Stimulated activated effector memory CD8-positive, alpha-beta T cell treated with anti-CD3 and anti-CD28 coated beads, Interleukin-12 subunit alpha, Interleukin-12 subunit beta, amount 100 ng/mL, for 72 hours (primary cell): ENCODE results near the gene TMEM132D.
"Not testable (repeated sequence)": the region's sequence is repeated elsewhere in the genome, so short reads cannot be mapped to it uniquely, and the experiment has no call there.

ENCODE experiments used
- ATAC-seq: fragments of 150-1000 bp; cut with Tn5 transposase; 2 replicates; pipeline ENCODE4 v1.10.0; 2021
- DNase-seq, 2 donors: peaks; one replicate each; pipeline ENCODE4 v3.0.0; 2021 to 2022; ENCODE audit warnings: low spot score in 2 of 2
- H3K27ac Mint-ChIP-seq: one replicate; pipeline ENCODE4 v1.8.0; 2022; ENCODE audit warnings: mild to moderate bottlenecking, mixed read lengths
- H3K36me3 Mint-ChIP-seq: one replicate; pipeline ENCODE4 v1.8.0; 2022; ENCODE audit warnings: mild to moderate bottlenecking, mixed read lengths
- H3K4me1 Mint-ChIP-seq: one replicate; pipeline ENCODE4 v1.8.0; 2022; ENCODE audit warnings: mixed read lengths
- H3K4me3 Mint-ChIP-seq: one replicate; pipeline ENCODE4 v1.8.0; 2022; ENCODE audit warnings: mild to moderate bottlenecking, mixed read lengths
- H3K9me3 Mint-ChIP-seq: one replicate; pipeline ENCODE4 v1.8.0; 2022; ENCODE audit warnings: mixed read lengths

Gene TMEM132D

DNA sequence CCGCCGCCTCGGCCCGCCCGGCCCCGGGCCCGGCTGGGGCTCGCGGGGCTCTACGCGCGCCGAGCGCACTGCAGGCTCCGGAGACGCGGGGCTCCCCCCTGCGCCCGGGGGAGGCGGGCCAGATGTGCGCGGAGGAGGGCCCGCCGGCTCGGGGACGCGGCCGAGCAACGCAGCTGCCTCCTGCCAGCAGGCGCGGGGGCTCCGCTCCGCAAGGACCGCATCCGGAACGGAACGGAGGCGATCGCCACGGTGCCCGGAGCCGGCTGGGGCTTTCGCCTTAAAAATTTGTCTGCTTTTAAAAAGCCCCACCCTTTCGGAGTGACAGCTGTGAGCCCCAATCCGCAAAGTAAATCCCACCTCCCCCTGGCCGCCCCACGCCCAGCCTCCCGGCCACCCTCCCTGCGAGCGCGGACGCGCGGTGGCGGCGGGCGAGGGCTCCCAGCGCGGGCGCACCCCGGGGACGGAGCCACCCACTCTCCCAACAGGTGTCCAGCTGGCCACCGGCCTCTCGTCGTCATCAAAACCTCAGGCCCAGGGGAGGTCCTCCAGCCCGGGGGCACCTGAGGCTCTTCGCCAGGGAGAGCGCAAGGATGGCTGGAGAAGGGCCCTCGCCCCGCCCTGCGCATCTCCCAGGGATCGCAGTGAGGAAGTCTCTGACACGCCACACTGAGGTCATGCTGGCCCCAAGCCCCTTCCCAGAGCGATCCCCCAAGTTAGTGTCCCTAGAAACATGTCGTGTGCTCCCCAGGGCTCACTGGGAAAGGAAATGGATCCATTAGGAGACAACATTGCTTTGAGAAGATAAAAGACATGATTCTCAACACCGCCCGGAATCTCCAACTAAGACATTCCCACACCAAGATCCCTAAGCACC lies at the start of gene TMEM132D:
TSS of gene TMEM132D (minus strand) at position 70 of the 874 bp plus-strand sequence.
- Mint-ChIP-seq H3K36me3 (no peaks in the 10 kb centered on the region), H3K27ac (no peak within 1 kb of the TSS), H3K9me3 (no peaks in the 10 kb centered on the region), H3K4me3 (no peak within 1 kb of the TSS), H3K4me1 (no peaks in the 10 kb centered on the region)
- DNase-seq (no peak), ATAC-seq (no peak)

GRCh38 chr12:129949651-129950050 lies 45.8 kb upstream of the TMEM132D start:
- H3K4me1 Mint-ChIP-seq: no peaks in the 10 kb centered on the region
- no peak overlapping the region for H3K4me3 Mint-ChIP-seq
- H3K36me3 Mint-ChIP-seq: no peaks in the 10 kb centered on the region
- DNase-seq (no peak), ATAC-seq (no peak)
- peaks cover 7% of the 10 kb centered on the region for H3K9me3 Mint-ChIP-seq
- no peak overlapping the region for H3K27ac Mint-ChIP-seq

GRCh38 chr12:129941618-129942017 lies 37.8 kb upstream of the TMEM132D start:
- H3K36me3 Mint-ChIP-seq: no peaks in the 10 kb centered on the region

DNA sequence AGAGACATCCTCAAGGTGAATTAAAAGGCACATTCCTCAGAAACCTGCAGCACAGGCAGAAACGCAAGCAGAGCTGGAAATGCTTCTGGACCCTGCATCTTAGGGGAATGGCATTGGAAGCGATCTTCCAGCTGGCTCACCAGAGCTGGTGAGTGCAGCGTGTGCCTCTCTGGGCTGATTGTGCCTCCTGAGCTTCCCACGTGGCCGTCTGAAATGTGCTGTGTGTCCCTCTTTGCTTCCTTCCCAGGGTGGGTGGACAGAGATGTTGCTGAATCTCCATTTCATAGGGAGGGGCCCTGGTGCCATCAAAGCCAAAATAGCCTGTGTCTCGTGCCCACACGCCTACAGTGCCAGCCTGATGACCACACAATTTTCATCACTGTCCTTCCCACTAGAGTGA lies 34.3 kb upstream of the TMEM132D start:
- H3K27ac Mint-ChIP-seq: no peak overlapping the region
- peaks cover 3% of the 10 kb centered on the region for H3K9me3 Mint-ChIP-seq
- no peaks in the 10 kb centered on the region for H3K36me3 Mint-ChIP-seq
- no peak for DNase-seq
- no peak for ATAC-seq
- no peak overlapping the region for H3K4me3 Mint-ChIP-seq
- H3K4me1 Mint-ChIP-seq: no peaks in the 10 kb centered on the region

More at GRCh38 chr12:129941618-129942017, 37.8 kb upstream of the TMEM132D start:
- no peak overlapping the region for H3K4me3 Mint-ChIP-seq
- ATAC-seq (no peak), DNase-seq (no peak)
- no peaks in the 10 kb centered on the region for H3K4me1 Mint-ChIP-seq
- H3K9me3 Mint-ChIP-seq: peaks cover 6% of the 10 kb centered on the region
- no peak overlapping the region for H3K27ac Mint-ChIP-seq

GRCh38 chr12:129937426-129937825 lies 33.6 kb upstream of the TMEM132D start:
- H3K36me3 Mint-ChIP-seq: no peaks in the 10 kb centered on the region
- H3K9me3 Mint-ChIP-seq: peaks cover 3% of the 10 kb centered on the region
- ATAC-seq (no peak), DNase-seq (no peak)
- no peaks in the 10 kb centered on the region for H3K4me1 Mint-ChIP-seq
- no peak overlapping the region for H3K27ac Mint-ChIP-seq
- H3K4me3 Mint-ChIP-seq: no peak overlapping the region

GRCh38 chr12:129928643-129929042 lies 24.8 kb upstream of the TMEM132D start:
- Mint-ChIP-seq H3K4me3 (no peak overlapping the region), H3K27ac (no peak overlapping the region), H3K9me3 (peaks cover 13% of the 10 kb centered on the region), H3K4me1 (no peaks in the 10 kb centered on the region), H3K36me3 (no peaks in the 10 kb centered on the region)
- DNase-seq (no peak), ATAC-seq (no peak)

GRCh38 chr12:129927316-129927900 lies 23.6 kb upstream of the TMEM132D start:
- H3K4me1 Mint-ChIP-seq: no peaks in the 10 kb centered on the region
- H3K27ac Mint-ChIP-seq: no peak overlapping the region
- H3K4me3 Mint-ChIP-seq: no peak overlapping the region
- H3K9me3 Mint-ChIP-seq: peaks cover 13% of the 10 kb centered on the region
- ATAC-seq (no peak), DNase-seq (no peak)
- no peaks in the 10 kb centered on the region for H3K36me3 Mint-ChIP-seq

DNA sequence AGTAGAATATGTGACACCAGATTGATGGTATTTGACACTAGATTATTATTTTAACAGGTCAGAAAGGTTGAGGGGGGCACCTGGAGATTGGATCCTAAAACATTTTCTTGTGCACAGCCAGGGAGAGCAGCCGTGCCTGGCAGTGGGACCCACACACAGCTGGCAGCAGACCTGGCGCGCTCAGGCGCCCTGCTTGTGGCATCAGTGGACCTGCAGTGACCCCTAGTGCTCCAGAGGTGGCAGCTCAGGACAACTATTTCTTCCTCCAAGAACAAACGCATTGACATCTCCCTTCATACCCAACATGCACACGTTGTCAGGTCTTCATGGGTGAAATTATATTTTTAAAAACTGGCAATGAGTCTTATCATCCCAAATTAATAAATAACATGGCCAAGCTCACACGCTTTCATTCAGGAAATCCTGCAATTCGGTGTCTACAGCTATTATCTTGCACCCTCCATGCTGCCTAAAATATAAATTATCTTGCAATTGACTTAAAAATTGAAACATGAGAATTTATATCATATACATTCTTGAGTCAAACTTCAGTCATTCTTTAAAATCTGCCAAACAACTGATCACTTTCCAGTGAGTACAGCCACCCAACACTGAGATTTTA lies 7.7 kb upstream of the TMEM132D start:
- DNase-seq: no peak
- no peaks in the 10 kb centered on the region for H3K4me1 Mint-ChIP-seq
- no peaks in the 10 kb centered on the region for H3K9me3 Mint-ChIP-seq
- no peak overlapping the region for H3K4me3 Mint-ChIP-seq
- H3K36me3 Mint-ChIP-seq: no peaks in the 10 kb centered on the region
- no peak overlapping the region for H3K27ac Mint-ChIP-seq
- no peak for ATAC-seq

DNA sequence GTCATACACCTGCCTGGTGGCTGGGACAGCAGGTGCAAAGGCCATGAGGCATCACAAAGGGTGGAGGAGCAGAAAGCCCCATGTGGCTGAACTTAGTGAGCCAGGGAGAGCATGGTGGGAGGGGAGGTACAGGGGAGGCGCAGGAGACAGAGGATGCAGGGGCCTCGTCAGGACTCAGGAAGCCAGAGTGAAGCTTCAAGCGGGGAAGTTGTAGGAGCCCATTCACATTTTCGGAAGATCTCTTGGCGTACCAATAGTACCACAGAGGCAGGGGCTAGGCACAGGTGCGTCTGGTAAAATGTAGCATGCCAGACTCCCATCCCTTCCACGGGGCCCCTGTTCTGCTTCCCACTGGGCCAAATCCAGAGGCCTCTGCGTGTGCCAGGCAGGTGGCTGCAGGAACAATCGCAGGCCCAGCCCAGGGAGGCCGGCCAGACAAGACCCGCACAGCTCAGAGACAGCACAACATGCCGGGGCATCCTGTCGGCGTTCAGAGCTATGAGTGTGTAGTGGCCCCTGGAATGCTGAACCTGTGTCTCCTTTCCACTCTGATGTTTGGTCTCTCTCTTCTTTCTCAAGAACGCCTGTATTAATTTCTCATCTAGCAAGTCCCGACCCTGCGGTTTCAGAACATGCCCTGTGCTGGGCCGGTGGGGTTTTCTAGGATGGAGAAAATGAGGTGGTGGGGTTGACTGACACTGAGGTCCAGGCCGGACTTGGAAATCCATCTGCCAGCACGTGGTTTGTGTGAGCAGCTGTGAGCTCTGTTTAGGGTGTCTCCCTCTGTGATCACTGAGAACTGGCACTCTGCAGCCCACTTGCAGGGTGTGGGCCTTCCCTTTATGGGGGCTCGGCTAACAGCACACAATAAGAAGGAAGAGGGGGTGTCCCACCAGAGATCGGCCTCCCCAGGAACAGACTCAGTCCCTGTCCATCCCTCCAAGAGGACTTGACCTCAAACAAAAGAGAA lies 5.5 kb upstream of the TMEM132D start:
- H3K36me3 Mint-ChIP-seq: no peaks in the 10 kb centered on the region
- DNase-seq: no peak
- H3K27ac Mint-ChIP-seq: no peak overlapping the region
- no peaks in the 10 kb centered on the region for H3K4me1 Mint-ChIP-seq
- no peaks in the 10 kb centered on the region for H3K9me3 Mint-ChIP-seq
- no peak overlapping the region for H3K4me3 Mint-ChIP-seq
- ATAC-seq: no peak

DNA sequence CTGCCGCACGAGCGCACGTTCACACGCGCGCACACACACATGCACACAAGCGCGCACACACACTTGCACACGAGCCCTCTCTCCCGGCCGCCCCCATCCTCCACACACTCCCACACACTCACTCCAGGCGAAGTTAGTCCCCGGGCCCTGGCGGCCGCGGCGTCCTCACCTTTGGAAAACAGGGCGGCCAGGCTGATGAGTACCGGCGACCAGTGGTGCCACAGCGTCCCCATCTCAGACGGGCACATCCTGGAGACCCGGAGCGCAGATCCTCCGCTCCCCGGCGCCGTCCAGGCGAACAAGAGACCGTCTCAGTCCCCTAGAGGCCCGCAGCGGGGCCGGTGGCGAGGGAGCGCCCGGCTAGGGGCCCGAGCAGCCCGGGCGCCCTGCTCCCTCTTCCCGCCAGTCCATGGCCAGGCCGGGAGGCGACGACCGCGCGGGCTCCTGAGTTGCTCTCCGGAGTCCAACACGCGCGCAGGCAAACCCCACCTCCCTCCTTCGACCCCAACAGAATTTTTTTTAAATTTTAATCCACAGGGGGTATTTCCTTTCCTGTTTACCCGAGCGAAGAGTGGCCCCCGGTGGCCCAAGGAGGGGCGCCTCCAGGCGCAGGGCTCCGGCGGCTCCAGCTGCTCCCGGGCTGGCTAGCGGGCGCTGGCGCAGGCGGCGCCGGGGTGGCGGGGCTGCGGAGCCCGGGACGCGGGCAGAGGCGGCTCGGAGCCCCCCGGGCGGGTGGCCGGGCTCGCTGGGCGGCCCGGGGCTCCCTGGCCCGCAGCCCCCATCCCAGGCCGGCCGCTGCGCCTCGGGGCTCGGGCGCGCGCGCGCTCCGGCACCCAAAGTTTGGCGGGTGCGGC lies 506 bp downstream of the TMEM132D start:
- ATAC-seq (no peak), DNase-seq (no peak)
- no peaks in the 10 kb centered on the region for H3K36me3 Mint-ChIP-seq
- no peak overlapping the region for H3K27ac Mint-ChIP-seq
- H3K4me1 Mint-ChIP-seq: no peaks in the 10 kb centered on the region
- no peak overlapping the region for H3K4me3 Mint-ChIP-seq
- H3K9me3 Mint-ChIP-seq: no peaks in the 10 kb centered on the region

- H3K36me3 Mint-ChIP-seq: no peaks in the 10 kb centered on the region
- H3K4me1 Mint-ChIP-seq: no peaks in the 10 kb centered on the region
- ATAC-seq: no peak
- H3K4me3 Mint-ChIP-seq: no peak overlapping the region
- no peak overlapping the region for H3K27ac Mint-ChIP-seq
- H3K9me3 Mint-ChIP-seq: no peaks in the 10 kb centered on the region
- no peak for DNase-seq
These were observed 1.3 kb downstream of the TMEM132D start for GRCh38 chr12:129902371-129903091.

DNA sequence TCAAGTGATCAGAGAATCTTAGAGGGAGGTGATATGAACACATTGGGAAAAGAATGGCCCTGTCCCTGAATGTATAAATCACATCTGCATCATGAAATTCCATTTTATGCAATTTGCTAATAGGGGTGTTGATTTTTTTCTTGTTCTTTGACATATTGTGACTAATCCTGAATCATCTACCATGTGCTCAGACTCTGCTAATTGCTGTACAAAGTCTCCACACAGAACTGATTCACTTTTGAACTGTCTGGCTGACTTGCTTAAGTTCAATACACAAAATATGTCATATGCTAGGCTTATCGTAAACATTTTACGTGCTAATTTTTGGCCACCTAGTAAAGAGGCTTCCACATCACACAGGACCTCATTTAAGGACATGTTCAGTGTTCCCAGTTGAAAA lies 2.6 kb downstream of the TMEM132D start:
- ATAC-seq (no peak), DNase-seq (no peak)
- no peaks in the 10 kb centered on the region for H3K36me3 Mint-ChIP-seq
- H3K4me1 Mint-ChIP-seq: no peaks in the 10 kb centered on the region
- H3K4me3 Mint-ChIP-seq: no peak overlapping the region
- H3K27ac Mint-ChIP-seq: no peak overlapping the region
- H3K9me3 Mint-ChIP-seq: peaks cover 2% of the 10 kb centered on the region

GRCh38 chr12:129900306-129900705 lies 3.5 kb downstream of the TMEM132D start:
- H3K9me3 Mint-ChIP-seq: peaks cover 2% of the 10 kb centered on the region
- no peak for ATAC-seq
- H3K4me3 Mint-ChIP-seq: no peak overlapping the region
- H3K4me1 Mint-ChIP-seq: no peaks in the 10 kb centered on the region
- no peaks in the 10 kb centered on the region for H3K36me3 Mint-ChIP-seq
- H3K27ac Mint-ChIP-seq: no peak overlapping the region
- no peak for DNase-seq

GRCh38 chr12:129899045-129899444 lies 4.8 kb downstream of the TMEM132D start:
- ATAC-seq, H3K9me3 Mint-ChIP-seq, H3K27ac Mint-ChIP-seq, H3K4me3 Mint-ChIP-seq, DNase-seq, H3K36me3 Mint-ChIP-seq, H3K4me1 Mint-ChIP-seq: not testable (repeated sequence)
